GM18499 (cell line): ENCODE data around the gene GAS2L3.

Experiments
- ATAC-seq: cut with Tn5 transposase; IDR thresholded peaks from one replicate; pipeline ENCODE4 v1.9.1; 2021; ENCODE audit warnings: moderate number of reproducible peaks; ENCODE audit not compliant: insufficient read depth, unreplicated experiment

Gene GAS2L3

GRCh38 chr12:100652488-100652887, 79.0 kb downstream of the GAS2L3 start:
- no peak for ATAC-seq

GRCh38 chr12:100656141-100656540, 82.7 kb downstream of the GAS2L3 start:
- ATAC-seq, result no peak

GRCh38 chr12:100656856-100657255, 83.4 kb downstream of the GAS2L3 start:
- ATAC-seq, result no peak

GRCh38 chr12:100661300-100661951, 87.9 kb downstream of the GAS2L3 start:
- no peak for ATAC-seq

- no peak for ATAC-seq
These were observed 93.1 kb downstream of the GAS2L3 start for GRCh38 chr12:100666588-100666987.

GRCh38 chr12:100668945-100669536, 95.6 kb downstream of the GAS2L3 start:
- ATAC-seq, result peak; percentile 78

GRCh38 chr12:100669922-100670321, 96.4 kb downstream of the GAS2L3 start:
- ATAC-seq, result no peak

GRCh38 chr12:100671396-100672074, 98.1 kb downstream of the GAS2L3 start:
- no peak for ATAC-seq

- ATAC-seq, result no peak
These were observed 98.7 kb downstream of the GAS2L3 start for GRCh38 chr12:100672075-100672592.

GRCh38 chr12:100674036-100674888, 100.8 kb downstream of the GAS2L3 start:
- no peak for ATAC-seq
